ENCODE measurements around the gene CDYL. TPM values are rescaled to one million over a fixed set of nuclear protein-coding genes. Genes with fewer than 3 reads are reported as not detected.
"Not testable (repeated sequence)": the region's sequence is repeated elsewhere in the genome, so short reads cannot be mapped to it uniquely, and the experiment has no call there.

CDYL gene
- total and polyA plus RNA-seq, 9 donors = 9.9 to 71.3 (median 45.1) TPM

DNA sequence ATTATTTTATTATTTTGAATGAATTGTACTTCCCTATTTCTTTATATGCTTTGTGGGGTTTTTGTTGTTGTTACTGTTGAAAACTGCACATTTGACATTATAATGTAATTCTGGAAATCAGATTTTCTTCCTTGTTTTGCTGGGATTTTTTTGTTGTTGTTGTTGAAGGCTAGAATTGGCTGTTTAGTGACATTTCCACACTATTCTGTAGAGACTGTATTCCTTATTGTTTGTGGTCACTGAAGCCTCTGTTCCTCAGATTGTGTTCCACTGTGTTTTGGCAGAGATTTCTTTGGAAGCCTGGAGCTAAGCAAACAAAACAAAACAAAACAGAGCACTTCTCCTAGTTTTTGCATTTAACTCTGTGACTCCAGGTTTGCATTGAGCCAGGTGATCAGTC, 52.9 kb downstream of the CDYL start:
- intact Hi-C loops (cut with DNase I) = no loop called here
- Histone ChIP-seq H3K27me3 (no peaks in the 10 kb centered on the region), H3K4me1 (ENCODE audit: insufficient read depth) (no peaks in the 10 kb centered on the region), H3K9me3 (peaks cover 0 to 5% of the 10 kb centered on the region in 2 donors), H3K4me3 (no peak overlapping the region), H3K27ac (no peak overlapping the region), H3K36me3 (no peaks in the 10 kb centered on the region)
- DNase-seq = no peak
- TF ChIP-seq, protein P1, sequence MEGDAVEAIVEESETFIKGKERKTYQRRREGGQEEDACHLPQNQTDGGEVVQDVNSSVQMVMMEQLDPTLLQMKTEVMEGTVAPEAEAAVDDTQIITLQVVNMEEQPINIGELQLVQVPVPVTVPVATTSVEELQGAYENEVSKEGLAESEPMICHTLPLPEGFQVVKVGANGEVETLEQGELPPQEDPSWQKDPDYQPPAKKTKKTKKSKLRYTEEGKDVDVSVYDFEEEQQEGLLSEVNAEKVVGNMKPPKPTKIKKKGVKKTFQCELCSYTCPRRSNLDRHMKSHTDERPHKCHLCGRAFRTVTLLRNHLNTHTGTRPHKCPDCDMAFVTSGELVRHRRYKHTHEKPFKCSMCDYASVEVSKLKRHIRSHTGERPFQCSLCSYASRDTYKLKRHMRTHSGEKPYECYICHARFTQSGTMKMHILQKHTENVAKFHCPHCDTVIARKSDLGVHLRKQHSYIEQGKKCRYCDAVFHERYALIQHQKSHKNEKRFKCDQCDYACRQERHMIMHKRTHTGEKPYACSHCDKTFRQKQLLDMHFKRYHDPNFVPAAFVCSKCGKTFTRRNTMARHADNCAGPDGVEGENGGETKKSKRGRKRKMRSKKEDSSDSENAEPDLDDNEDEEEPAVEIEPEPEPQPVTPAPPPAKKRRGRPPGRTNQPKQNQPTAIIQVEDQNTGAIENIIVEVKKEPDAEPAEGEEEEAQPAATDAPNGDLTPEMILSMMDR (IDR thresholded peaks at IDR 0.05) = no peak
- no peak for TF ChIP-seq EP300 (IDR thresholded peaks at IDR 0.05)
- TF ChIP-seq POLR2A (IDR thresholded peaks at IDR 0.05) = no peak

GRCh38 chr6:4835540-4835939, 59.3 kb downstream of the CDYL start:
- H3K36me3 ChIP-seq; intact Hi-C loops (cut with DNase I); H3K9me3 ChIP-seq; H3K4me3 ChIP-seq; H3K27ac ChIP-seq; DNase-seq; H3K27me3 ChIP-seq; H3K4me1 ChIP-seq (ENCODE audit: insufficient read depth): not testable (repeated sequence)
- WGBS, 3 donors = 96 to 100% (median 97%) methylated on average over 12 to 13 of the region's 13 CpGs

DNA sequence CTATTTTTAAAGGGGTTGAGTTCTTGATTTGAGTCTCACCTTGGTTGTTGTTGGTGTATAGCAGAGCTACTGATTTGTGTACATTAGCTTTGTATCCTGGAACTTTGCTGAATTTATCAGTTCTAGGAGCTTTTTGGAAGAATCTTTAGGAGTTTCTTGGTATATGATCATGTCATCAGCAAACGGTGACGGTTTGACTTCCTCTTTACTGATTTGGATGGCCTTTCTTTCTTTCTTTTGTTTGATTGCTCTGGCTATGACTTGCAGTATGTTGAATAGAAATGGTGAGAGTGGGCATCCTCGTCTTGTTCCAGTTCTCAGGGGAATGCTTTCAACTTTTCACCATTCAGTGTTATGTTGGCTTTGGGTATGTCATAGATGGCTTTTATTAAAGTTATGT, 64.0 kb downstream of the CDYL start:
- H3K4me1 ChIP-seq (ENCODE audit: insufficient read depth) = no peaks in the 10 kb centered on the region
- H3K9me3 ChIP-seq = no peaks in the 10 kb centered on the region
- 96 to 100% (median 97%) methylated on average over 3 of the region's 3 CpGs for WGBS, 3 donors
- TF ChIP-seq POLR2A (IDR thresholded peaks at IDR 0.05) (no peak), EP300 (IDR thresholded peaks at IDR 0.05) (no peak)
- TF ChIP-seq, protein P1 (IDR thresholded peaks at IDR 0.05) = no peak
- H3K36me3 ChIP-seq = no peaks in the 10 kb centered on the region
- DNase-seq = no peak
- no peak overlapping the region for H3K27ac ChIP-seq
- H3K4me3 ChIP-seq = no peak overlapping the region
- intact Hi-C loops (cut with DNase I) = no loop called here
- H3K27me3 ChIP-seq = no peaks in the 10 kb centered on the region

DNA sequence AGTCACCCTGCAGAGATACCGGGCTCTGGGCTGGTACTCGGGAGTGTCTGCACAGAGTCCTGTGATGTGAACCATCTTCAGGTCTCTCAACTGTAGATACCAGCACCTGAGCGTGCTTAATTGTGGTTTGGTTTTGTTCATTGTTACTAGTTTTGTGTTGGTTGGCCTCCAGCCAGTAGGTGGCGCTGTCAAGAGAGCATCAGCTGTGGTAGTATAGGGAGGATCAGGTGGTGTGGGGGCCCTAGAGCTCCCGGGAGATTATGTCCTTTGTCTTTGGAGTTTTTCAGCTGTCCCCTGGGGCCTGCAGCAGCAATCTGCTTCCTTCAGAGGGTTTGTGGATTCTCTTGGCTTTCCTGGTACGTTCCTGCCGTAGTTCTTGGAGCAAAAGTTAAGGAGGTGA, 67.9 kb downstream of the CDYL start:
- intact Hi-C loops (cut with DNase I) = no loop called here
- H3K36me3 ChIP-seq = no peaks in the 10 kb centered on the region
- H3K4me3 ChIP-seq = no peak overlapping the region
- WGBS, 3 donors = 94 to 97% (median 95%) methylated on average over 7 of the region's 7 CpGs
- TF ChIP-seq POLR2A (IDR thresholded peaks at IDR 0.05) (no peak), EP300 (IDR thresholded peaks at IDR 0.05) (no peak)
- TF ChIP-seq, protein P1 (IDR thresholded peaks at IDR 0.05) = no peak
- H3K9me3 ChIP-seq = peaks cover 0 to 3% of the 10 kb centered on the region in 2 donors
- H3K4me1 ChIP-seq (ENCODE audit: insufficient read depth) = peaks cover 2% of the 10 kb centered on the region
- H3K27me3 ChIP-seq = no peaks in the 10 kb centered on the region
- DNase-seq = no peak
- no peak overlapping the region for H3K27ac ChIP-seq

DNA sequence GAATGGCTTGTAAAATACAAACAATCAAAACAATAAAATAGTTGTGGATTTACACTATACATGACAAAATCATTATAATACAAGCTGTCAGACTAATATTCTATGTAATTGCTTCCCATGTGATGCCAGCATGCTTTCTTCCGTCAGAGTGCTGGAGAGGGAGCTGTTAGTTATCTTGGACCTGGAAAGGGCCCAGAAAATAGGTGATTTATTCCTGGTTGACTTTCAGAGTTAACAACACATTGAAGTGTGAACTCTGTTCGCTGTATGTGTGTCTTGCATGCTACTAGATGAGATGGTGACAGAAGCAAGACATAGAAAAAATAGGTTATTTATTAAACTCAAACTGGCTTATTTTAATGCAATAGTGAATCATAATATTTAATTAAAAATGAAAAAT, 70.2 kb downstream of the CDYL start:
- intact Hi-C loops (cut with DNase I) = no loop called here
- WGBS, 3 donors = 87 to 92% (median 89%) methylated on average over 2 of the region's 2 CpGs
- Histone ChIP-seq H3K9me3 (peaks cover 0 to 3% of the 10 kb centered on the region in 2 donors), H3K27me3 (no peaks in the 10 kb centered on the region), H3K27ac (no peak overlapping the region), H3K4me1 (ENCODE audit: insufficient read depth) (peaks cover 3% of the 10 kb centered on the region), H3K36me3 (no peaks in the 10 kb centered on the region), H3K4me3 (no peak overlapping the region)
- DNase-seq = no peak
- TF ChIP-seq, protein P1 (IDR thresholded peaks at IDR 0.05) = no peak
- TF ChIP-seq POLR2A (IDR thresholded peaks at IDR 0.05) = no peak
- TF ChIP-seq EP300 (IDR thresholded peaks at IDR 0.05) = no peak

Measured in ovary (tissue), 9 donors.